Measurements from ENCODE around the gene FAM200B. TPM values are rescaled to one million over a fixed set of nuclear protein-coding genes. Genes with fewer than 3 reads are reported as not detected.

Gene FAM200B
- total RNA-seq, 4 donors from 2014 or later, result 40.4 to 88.5 (median 71.2) TPM

- Histone ChIP-seq H3K27me3 (no peaks in the 10 kb centered on the region), H3K27ac (replicated peaks in 1 of 4) (peak overlapping the region; percentile 95 to 99 (median 98)), H3K4me3 (peak overlapping the region; percentile 77 to 89 (median 88)), H3K4me1 (peaks cover 28 to 41% (median 40%) of the 10 kb centered on the region in 4 donors), H3K36me3 (no peaks in the 10 kb centered on the region), H3K9me3 (no peaks in the 10 kb centered on the region)
- intact Hi-C loops (cut with DNase I), result loop anchor here (10.0 kb wide), 1 partner anchor 651 kb away; the partner anchor contains the start of gene CPEB2
- no peak for DNase-seq (ENCODE audit: extremely low spot score)
- 63% methylated on average over 12 of the region's 12 CpGs for WGBS
- TF ChIP-seq CTCF (IDR thresholded peaks at IDR 0.05), result no peak
- TF ChIP-seq EP300 (IDR thresholded peaks at IDR 0.05), result no peak
- no peak for TF ChIP-seq POLR2AphosphoS5 (IDR thresholded peaks at IDR 0.05)
- no peak for TF ChIP-seq POLR2A (IDR thresholded peaks at IDR 0.05; ENCODE audit: low read depth)
These were observed 25.6 kb upstream of the FAM200B start for GRCh38 chr4:15656038-15656470.

GRCh38 chr4:15657366-15657765 lies 24.3 kb upstream of the FAM200B start:
- intact Hi-C loops (cut with DNase I), result loop anchor here (10.0 kb wide), 1 partner anchor 653 kb away; the partner anchor contains the start of gene CPEB2
- no peak overlapping the region for H3K4me3 ChIP-seq
- no peak for TF ChIP-seq EP300 (IDR thresholded peaks at IDR 0.05)
- TF ChIP-seq POLR2A (IDR thresholded peaks at IDR 0.05; ENCODE audit: low read depth), result no peak
- no peak for TF ChIP-seq POLR2AphosphoS5 (IDR thresholded peaks at IDR 0.05)
- no peak for TF ChIP-seq CTCF (IDR thresholded peaks at IDR 0.05)
- no peak overlapping the region for H3K27ac ChIP-seq (replicated peaks in 1 of 4)
- DNase-seq (ENCODE audit: extremely low spot score), result no peak
- no peaks in the 10 kb centered on the region for H3K27me3 ChIP-seq
- H3K4me1 ChIP-seq, result peaks cover 19 to 28% (median 27%) of the 10 kb centered on the region in 4 donors
- no peaks in the 10 kb centered on the region for H3K9me3 ChIP-seq
- no peaks in the 10 kb centered on the region for H3K36me3 ChIP-seq

GRCh38 chr4:15658136-15658770 lies 23.4 kb upstream of the FAM200B start:
- Histone ChIP-seq H3K27ac (replicated peaks in 1 of 4) (no peak overlapping the region), H3K9me3 (no peaks in the 10 kb centered on the region), H3K4me3 (no peak overlapping the region), H3K36me3 (no peaks in the 10 kb centered on the region), H3K27me3 (no peaks in the 10 kb centered on the region), H3K4me1 (peaks cover 11 to 19% (median 18%) of the 10 kb centered on the region in 4 donors)
- intact Hi-C loops (cut with DNase I), result loop anchor here (10.0 kb wide), 1 partner anchor 653 kb away; the partner anchor contains the start of gene CPEB2
- 83% methylated on average over 4 of the region's 4 CpGs for WGBS
- TF ChIP-seq EP300 (IDR thresholded peaks at IDR 0.05), result no peak
- TF ChIP-seq POLR2AphosphoS5 (IDR thresholded peaks at IDR 0.05), result no peak
- no peak for DNase-seq (ENCODE audit: extremely low spot score)

GRCh38 chr4:15658781-15659180 lies 22.8 kb upstream of the FAM200B start:
- WGBS, result 96% methylated on average over 2 of the region's 2 CpGs

More at GRCh38 chr4:15658781-15659180, 22.8 kb upstream of the FAM200B start:
- H3K36me3 ChIP-seq, result no peaks in the 10 kb centered on the region
- H3K4me1 ChIP-seq, result peaks cover 6 to 14% (median 13%) of the 10 kb centered on the region in 4 donors
- H3K27ac ChIP-seq (replicated peaks in 1 of 4), result no peak overlapping the region
- TF ChIP-seq POLR2AphosphoS5 (IDR thresholded peaks at IDR 0.05) (no peak), CTCF (IDR thresholded peaks at IDR 0.05) (no peak), EP300 (IDR thresholded peaks at IDR 0.05) (no peak), POLR2A (IDR thresholded peaks at IDR 0.05; ENCODE audit: low read depth) (no peak)
- no peak overlapping the region for H3K4me3 ChIP-seq
- intact Hi-C loops (cut with DNase I), result loop anchor here (10.0 kb wide), 1 partner anchor 654 kb away; the partner anchor contains the start of gene CPEB2
- H3K9me3 ChIP-seq, result no peaks in the 10 kb centered on the region
- H3K27me3 ChIP-seq, result no peaks in the 10 kb centered on the region
- no peak for DNase-seq (ENCODE audit: extremely low spot score)

Data from esophagus muscularis mucosa (tissue), 4 donors.